Measurements from ENCODE around the gene MIA. TPM values are rescaled to one million over a fixed set of nuclear protein-coding genes. Genes with fewer than 3 reads are reported as not detected.
"Not testable (repeated sequence)": the region's sequence is repeated elsewhere in the genome, so short reads cannot be mapped to it uniquely, and the experiment has no call there.

MIA gene
- total RNA-seq, 1 donor from 2014 or later, result 9.9 TPM

- not testable (repeated sequence) for H3K4me1 Mint-ChIP-seq; H3K36me3 Mint-ChIP-seq (ENCODE audit: low read depth); H3K4me3 Mint-ChIP-seq; DNase-seq (ENCODE audit: low read depth, low spot score); H3K27ac Mint-ChIP-seq (ENCODE audit: unreplicated experiment); H3K27me3 Mint-ChIP-seq (ENCODE audit: low read depth); H3K9me3 Mint-ChIP-seq
These were observed 50.3 kb downstream of the MIA start for GRCh38 chr19:40825460-40826095.

- not testable (repeated sequence) for DNase-seq (ENCODE audit: low read depth, low spot score); H3K36me3 Mint-ChIP-seq (ENCODE audit: low read depth); H3K27me3 Mint-ChIP-seq (ENCODE audit: low read depth)
These were observed 51.0 kb downstream of the MIA start for GRCh38 chr19:40826312-40826698.

GRCh38 chr19:40826699-40827385 lies 51.5 kb downstream of the MIA start:
- H3K36me3 Mint-ChIP-seq (ENCODE audit: low read depth); H3K4me3 Mint-ChIP-seq: not testable (repeated sequence)

More at GRCh38 chr19:40826312-40826698, 51.0 kb downstream of the MIA start:
- H3K27ac Mint-ChIP-seq (ENCODE audit: unreplicated experiment), result peak overlapping the region; percentile 93
- H3K4me3 Mint-ChIP-seq, H3K4me1 Mint-ChIP-seq, H3K9me3 Mint-ChIP-seq: not testable (repeated sequence)

More at GRCh38 chr19:40826699-40827385, 51.5 kb downstream of the MIA start:
- not testable (repeated sequence) for H3K4me1 Mint-ChIP-seq; H3K9me3 Mint-ChIP-seq; H3K27me3 Mint-ChIP-seq (ENCODE audit: low read depth); DNase-seq (ENCODE audit: low read depth, low spot score)
- peak overlapping the region; percentile 93 for H3K27ac Mint-ChIP-seq (ENCODE audit: unreplicated experiment)

Other genes starting within 250 kb of the MIA start
- gene SHKBP1, start 198.6 kb upstream of the MIA start, total RNA-seq, result 72.0 and 76.3 TPM in 2 replicates
- gene LTBP4, start 174.2 kb upstream of the MIA start, total RNA-seq, result 125 TPM in 2 replicates
- gene NUMBL, start 84.9 kb upstream of the MIA start, total RNA-seq, result 21.4 and 26.8 TPM in 2 replicates
- 41.1 and 45.1 TPM in 2 replicates for gene COQ8B, start 58.6 kb upstream of the MIA start, total RNA-seq
- 12.8 and 13.9 TPM in 2 replicates for gene ITPKC, start 58.4 kb upstream of the MIA start, total RNA-seq
- gene ACTMAP, start 25.0 kb upstream of the MIA start, total RNA-seq, result 22.7 and 25.1 TPM in 2 replicates
- 213 and 214 TPM in 2 replicates for gene SNRPA, start 24.3 kb upstream of the MIA start, total RNA-seq
- gene RAB4B, start 2.7 kb downstream of the MIA start, total RNA-seq, result 14.1 and 15.2 TPM in 2 replicates
- gene EGLN2, start 23.7 kb downstream of the MIA start, total RNA-seq, result 109 and 113 TPM in 2 replicates
- gene CYP2A6, start 74.9 kb downstream of the MIA start, total RNA-seq, result not detected in 2 replicates
- not detected in 2 replicates for gene CYP2A7, start 106.7 kb downstream of the MIA start, total RNA-seq
- gene CYP2B6, start 215.8 kb downstream of the MIA start, total RNA-seq, result not detected in 2 replicates

Data from neural crest cell (in vitro differentiated cells).